Liver (tissue), 9 donors: ENCODE data around the gene FARP1. TPM values are rescaled to one million over a fixed set of nuclear protein-coding genes. Genes with fewer than 3 reads are reported as not detected.

Experiments used
- DNase-seq: peaks from one replicate; pipeline ENCODE4 v3.0.0-alpha.2; 2017; ENCODE audit warnings: low spot score
- H3K27ac ChIP-seq, 2 donors: one replicate each; pipeline ENCODE4 v1.7.0; 2013; ENCODE audit warnings: inconsistent platforms in 2 of 2, low read length in 2 of 2, control low read depth in 1 of 2, low read depth in 1 of 2, mild to moderate bottlenecking in 1 of 2
- H3K27me3 ChIP-seq, 4 donors: one replicate each; pipeline versions ENCODE4 v1.6.1 to v1.7.0; 2013; ENCODE audit warnings: low read length in 3 of 4, inconsistent platforms in 1 of 4, mild to moderate bottlenecking in 1 of 4, moderate library complexity in 1 of 4; ENCODE audit not compliant: control insufficient read depth in 4 of 4, insufficient read depth in 4 of 4
- H3K36me3 ChIP-seq, 4 donors: one replicate each; pipeline versions ENCODE4 v1.6.1 to v1.7.0; 2013; ENCODE audit warnings: low read length in 3 of 4, mild to moderate bottlenecking in 3 of 4, low read depth in 1 of 4, moderate library complexity in 1 of 4; ENCODE audit not compliant: control insufficient read depth in 4 of 4, insufficient read depth in 3 of 4
- H3K4me1 ChIP-seq, 4 donors: one replicate each; pipeline versions ENCODE4 v1.6.1 to v1.7.0; 2013; ENCODE audit warnings: low read length in 3 of 4, mild to moderate bottlenecking in 3 of 4, moderate library complexity in 1 of 4; ENCODE audit not compliant: control insufficient read depth in 4 of 4, insufficient read depth in 4 of 4
- H3K4me3 ChIP-seq, 3 donors: one replicate each; pipeline versions ENCODE4 v1.6.1 to v1.7.0; 2013; ENCODE audit warnings: low read length in 3 of 3, control low read depth in 1 of 3, low read depth in 1 of 3, mild to moderate bottlenecking in 1 of 3
- H3K9ac ChIP-seq, 2 donors: one replicate each; pipeline ENCODE4 v1.7.0; 2013; ENCODE audit warnings: low read length in 2 of 2, mild to moderate bottlenecking in 2 of 2, moderate library complexity in 2 of 2, control low read depth in 1 of 2, low read depth in 1 of 2
- H3K9me3 ChIP-seq, 4 donors: one replicate each; pipeline versions ENCODE4 v1.6.1 to v1.7.0; 2013; ENCODE audit warnings: low read length in 3 of 4; ENCODE audit not compliant: control insufficient read depth in 4 of 4
- ATF3 ChIP-seq: IDR thresholded peaks from 2 replicates; pipeline ENCODE4 v1.6.1; 2016; ENCODE audit warnings: antibody characterized with exemption
- CTCF ChIP-seq: fragments of 150-350 bp; IDR thresholded peaks from 2 replicates; pipeline ENCODE4 v1.5.1; 2017; ENCODE audit warnings: improper control_type of control experiment, low read depth, low read length; ENCODE audit not compliant: missing input control
- EGR1 ChIP-seq, 2 donors: IDR thresholded peaks; 2 replicates each; pipeline ENCODE4 v1.6.1; 2016 to 2018; ENCODE audit warnings: antibody characterized with exemption in 2 of 2, low read depth in 2 of 2
- FOXA1 ChIP-seq: IDR thresholded peaks from 2 replicates; pipeline ENCODE4 v1.6.1; 2016; ENCODE audit warnings: antibody characterized with exemption
- FOXA2 ChIP-seq: IDR thresholded peaks from 2 replicates; pipeline ENCODE4 v1.6.1; 2016; ENCODE audit warnings: antibody characterized with exemption
- GABPA ChIP-seq, 2 donors: IDR thresholded peaks in 1 of 2; conservative IDR thresholded peaks in 1 of 2; 2 replicates each; pipeline ENCODE4 v1.6.1; 2016; ENCODE audit warnings: antibody characterized with exemption in 2 of 2, mild to moderate bottlenecking in 1 of 2, moderate library complexity in 1 of 2
- HNF4A ChIP-seq, 2 donors: conservative IDR thresholded peaks; 2 replicates each; pipeline ENCODE4 v1.6.1; 2016; ENCODE audit warnings: antibody characterized with exemption in 2 of 2, mild to moderate bottlenecking in 2 of 2
- HNF4G ChIP-seq: IDR thresholded peaks from 2 replicates; pipeline ENCODE4 v1.6.1; 2016; ENCODE audit warnings: antibody characterized with exemption
- JUND ChIP-seq, 2 donors: IDR thresholded peaks; 2 replicates each; pipeline ENCODE4 v1.6.1; 2016; ENCODE audit warnings: antibody characterized with exemption in 2 of 2
- MAX ChIP-seq: IDR thresholded peaks from 2 replicates; pipeline ENCODE4 v1.6.1; 2016; ENCODE audit warnings: antibody characterized with exemption
- NR2F2 ChIP-seq: IDR thresholded peaks from 2 replicates; pipeline ENCODE4 v1.6.1; 2016; ENCODE audit warnings: antibody characterized with exemption
- RAD21 ChIP-seq, 2 donors: IDR thresholded peaks; 2 replicates each; pipeline ENCODE4 v1.6.1; 2016; ENCODE audit warnings: antibody characterized with exemption in 2 of 2, mild to moderate bottlenecking in 2 of 2
- RXRA ChIP-seq, 2 donors: IDR thresholded peaks; 2 replicates each; pipeline ENCODE4 v1.6.1; 2017 to 2018; ENCODE audit warnings: antibody characterized with exemption in 2 of 2, mild to moderate bottlenecking in 1 of 2
- SP1 ChIP-seq: IDR thresholded peaks from 2 replicates; pipeline ENCODE4 v1.6.1; 2018; ENCODE audit warnings: antibody characterized with exemption, mild to moderate bottlenecking
- TAF1 ChIP-seq: conservative IDR thresholded peaks from 2 replicates; pipeline ENCODE4 v1.6.1; 2016; ENCODE audit warnings: antibody characterized with exemption, mild to moderate bottlenecking
- YY1 ChIP-seq: IDR thresholded peaks from 2 replicates; pipeline ENCODE4 v1.6.1; 2016; ENCODE audit warnings: antibody characterized with exemption, mild to moderate bottlenecking
- ZBTB33 ChIP-seq: IDR thresholded peaks from 2 replicates; pipeline ENCODE4 v1.6.1; 2016; ENCODE audit warnings: antibody characterized with exemption
- WGBS: extraction: QIAGEN DNeasy Blood & Tissue Kit; methylation state at CpG from one replicate; pipeline ENCODE4 v1.1.7; 2013; 5-methylcytosine and 5-hydroxymethylcytosine counted together
- polyA plus RNA-seq, 2 donors: library from polyadenylated mRNA; stranded (reverse) in 1 of 2; unstranded in 1 of 2; fragments of 200-250 nt in 1 of 2; fragments of >200 nt in 1 of 2; fragmentation: Nextera tagmentation in 1 of 2; extraction: Ambion mirVana in 1 of 2; gene quantifications; one replicate each; pipeline versions ENCODE4 v1.2.1 to v1.2.3, GENCODE V29; 2013 to 2015
- total RNA-seq, 2 donors: library from RNA; depleted of rRNA; stranded (reverse); fragments of >200 nt; gene quantifications; one replicate each; pipeline ENCODE4 v1.2.3, GENCODE V29; 2014
- TF ChIP-seq, protein P1 (sequence below): IDR thresholded peaks from 2 replicates; pipeline ENCODE4 v1.6.1; 2016; ENCODE audit warnings: antibody characterized with exemption, mild to moderate bottlenecking
- donor health status: healthy.
- donor health status: healthy.
- donor health status: healthy.
- donor health status: healthy.
- donor health status: healthy.

FARP1 gene
- total and polyA plus RNA-seq, 4 donors = 28.4 to 62.6 (median 39.8) TPM

GRCh38 chr13:98262292-98262691 is 119.4 kb downstream of the FARP1 start:
- no peak overlapping the region for H3K9ac ChIP-seq
- DNase-seq = no peak
- no peak for TF ChIP-seq EGR1 (IDR thresholded peaks at IDR 0.05; ENCODE audit: low read depth in 2 of 2)
- no peak for TF ChIP-seq SP1
- TF ChIP-seq JUND (IDR thresholded peaks at IDR 0.05) = no peak
- no peak for TF ChIP-seq HNF4G
- no peak for TF ChIP-seq FOXA2
- no peak for TF ChIP-seq RXRA (IDR thresholded peaks at IDR 0.05)
- TF ChIP-seq ATF3 = no peak
- TF ChIP-seq RAD21 (IDR thresholded peaks at IDR 0.05) = no peak
- TF ChIP-seq, protein P1, sequence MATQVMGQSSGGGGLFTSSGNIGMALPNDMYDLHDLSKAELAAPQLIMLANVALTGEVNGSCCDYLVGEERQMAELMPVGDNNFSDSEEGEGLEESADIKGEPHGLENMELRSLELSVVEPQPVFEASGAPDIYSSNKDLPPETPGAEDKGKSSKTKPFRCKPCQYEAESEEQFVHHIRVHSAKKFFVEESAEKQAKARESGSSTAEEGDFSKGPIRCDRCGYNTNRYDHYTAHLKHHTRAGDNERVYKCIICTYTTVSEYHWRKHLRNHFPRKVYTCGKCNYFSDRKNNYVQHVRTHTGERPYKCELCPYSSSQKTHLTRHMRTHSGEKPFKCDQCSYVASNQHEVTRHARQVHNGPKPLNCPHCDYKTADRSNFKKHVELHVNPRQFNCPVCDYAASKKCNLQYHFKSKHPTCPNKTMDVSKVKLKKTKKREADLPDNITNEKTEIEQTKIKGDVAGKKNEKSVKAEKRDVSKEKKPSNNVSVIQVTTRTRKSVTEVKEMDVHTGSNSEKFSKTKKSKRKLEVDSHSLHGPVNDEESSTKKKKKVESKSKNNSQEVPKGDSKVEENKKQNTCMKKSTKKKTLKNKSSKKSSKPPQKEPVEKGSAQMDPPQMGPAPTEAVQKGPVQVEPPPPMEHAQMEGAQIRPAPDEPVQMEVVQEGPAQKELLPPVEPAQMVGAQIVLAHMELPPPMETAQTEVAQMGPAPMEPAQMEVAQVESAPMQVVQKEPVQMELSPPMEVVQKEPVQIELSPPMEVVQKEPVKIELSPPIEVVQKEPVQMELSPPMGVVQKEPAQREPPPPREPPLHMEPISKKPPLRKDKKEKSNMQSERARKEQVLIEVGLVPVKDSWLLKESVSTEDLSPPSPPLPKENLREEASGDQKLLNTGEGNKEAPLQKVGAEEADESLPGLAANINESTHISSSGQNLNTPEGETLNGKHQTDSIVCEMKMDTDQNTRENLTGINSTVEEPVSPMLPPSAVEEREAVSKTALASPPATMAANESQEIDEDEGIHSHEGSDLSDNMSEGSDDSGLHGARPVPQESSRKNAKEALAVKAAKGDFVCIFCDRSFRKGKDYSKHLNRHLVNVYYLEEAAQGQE = no peak
- TF ChIP-seq NR2F2 = no peak
- TF ChIP-seq ZBTB33 = no peak
- no peak for TF ChIP-seq CTCF
- TF ChIP-seq MAX = no peak
- H3K36me3 ChIP-seq = no peaks in the 10 kb centered on the region
- H3K4me3 ChIP-seq = no peak overlapping the region
- no peak overlapping the region for H3K27ac ChIP-seq
- no peaks in the 10 kb centered on the region for H3K9me3 ChIP-seq
- H3K27me3 ChIP-seq = no peaks in the 10 kb centered on the region
- H3K4me1 ChIP-seq = peaks cover 4 to 48% (median 25%) of the 10 kb centered on the region in 4 donors
- 94% methylated on average over 5 of the region's 5 CpGs for WGBS

- Histone ChIP-seq H3K27me3 (no peaks in the 10 kb centered on the region), H3K4me1 (peaks cover 11 to 48% (median 31%) of the 10 kb centered on the region in 4 donors), H3K27ac (no peak overlapping the region), H3K9ac (no peak overlapping the region), H3K36me3 (no peaks in the 10 kb centered on the region), H3K4me3 (no peak overlapping the region), H3K9me3 (no peaks in the 10 kb centered on the region)
- DNase-seq = no peak
- WGBS = 38% methylated on average over 2 of the region's 2 CpGs
- TF ChIP-seq SP1 = peak; percentile 54
- no peak for TF ChIP-seq FOXA2
- no peak for TF ChIP-seq MAX
- TF ChIP-seq CTCF = no peak
- no peak for TF ChIP-seq ATF3
- TF ChIP-seq EGR1 (IDR thresholded peaks at IDR 0.05; ENCODE audit: low read depth in 2 of 2) = no peak
- TF ChIP-seq FOXA1 = no peak
- TF ChIP-seq HNF4A (conservative IDR thresholded peaks at IDR 0.05) = peak; percentile 24 to 66
- no peak for TF ChIP-seq JUND (IDR thresholded peaks at IDR 0.05)
- no peak for TF ChIP-seq YY1
- TF ChIP-seq NR2F2 = peak; percentile 90
- no peak for TF ChIP-seq ZBTB33
- TF ChIP-seq RAD21 (IDR thresholded peaks at IDR 0.05) = peak in 1 of 2 donors; percentile 18
- TF ChIP-seq GABPA (IDR thresholded peaks at IDR 0.05 in 1 of 2, conservative IDR thresholded peaks at IDR 0.05 in 1 of 2) = no peak
- TF ChIP-seq TAF1 = no peak
- peak; percentile 28 for TF ChIP-seq HNF4G
Measured at GRCh38 chr13:98263841-98264240, 120.9 kb downstream of the FARP1 start.
